HG03064 (cell line): ENCODE results near the gene PARD3.
"Not testable (repeated sequence)": the region's sequence is repeated elsewhere in the genome, so short reads cannot be mapped to it uniquely, and the experiment has no call there.

Experiments
- ATAC-seq: cut with Tn5 transposase; IDR thresholded peaks from one replicate; pipeline ENCODE4 v1.9.1; 2021; ENCODE audit warnings: low read depth; ENCODE audit not compliant: unreplicated experiment

Gene PARD3

GRCh38 chr10:34658934-34659333 lies 156.2 kb downstream of the PARD3 start:
- ATAC-seq, result no peak

GRCh38 chr10:34656661-34657060 lies 158.4 kb downstream of the PARD3 start:
- ATAC-seq, result no peak

GRCh38 chr10:34655286-34656170 lies 159.6 kb downstream of the PARD3 start:
- ATAC-seq, result no peak

- no peak for ATAC-seq
Measured at GRCh38 chr10:34654211-34654610, 160.9 kb downstream of the PARD3 start.

DNA sequence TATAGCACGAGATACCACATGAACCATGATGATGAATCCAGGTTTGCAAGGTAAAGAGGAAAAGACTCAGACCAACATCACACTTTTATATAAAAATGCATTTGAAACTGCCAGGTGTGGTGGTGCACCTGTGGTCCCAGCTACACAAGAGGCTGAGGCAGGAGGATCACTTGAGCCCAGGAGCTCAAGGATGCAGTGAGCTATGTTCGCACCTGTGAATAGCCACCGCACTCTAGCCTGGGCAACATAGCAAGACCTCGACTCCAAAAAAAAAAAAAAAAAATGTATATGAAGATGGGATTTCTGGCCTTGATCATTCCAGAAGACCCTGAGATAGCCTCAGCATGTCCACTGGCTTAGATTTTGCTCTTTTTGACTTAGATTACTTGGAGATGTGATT lies 161.6 kb downstream of the PARD3 start:
- no peak for ATAC-seq

DNA sequence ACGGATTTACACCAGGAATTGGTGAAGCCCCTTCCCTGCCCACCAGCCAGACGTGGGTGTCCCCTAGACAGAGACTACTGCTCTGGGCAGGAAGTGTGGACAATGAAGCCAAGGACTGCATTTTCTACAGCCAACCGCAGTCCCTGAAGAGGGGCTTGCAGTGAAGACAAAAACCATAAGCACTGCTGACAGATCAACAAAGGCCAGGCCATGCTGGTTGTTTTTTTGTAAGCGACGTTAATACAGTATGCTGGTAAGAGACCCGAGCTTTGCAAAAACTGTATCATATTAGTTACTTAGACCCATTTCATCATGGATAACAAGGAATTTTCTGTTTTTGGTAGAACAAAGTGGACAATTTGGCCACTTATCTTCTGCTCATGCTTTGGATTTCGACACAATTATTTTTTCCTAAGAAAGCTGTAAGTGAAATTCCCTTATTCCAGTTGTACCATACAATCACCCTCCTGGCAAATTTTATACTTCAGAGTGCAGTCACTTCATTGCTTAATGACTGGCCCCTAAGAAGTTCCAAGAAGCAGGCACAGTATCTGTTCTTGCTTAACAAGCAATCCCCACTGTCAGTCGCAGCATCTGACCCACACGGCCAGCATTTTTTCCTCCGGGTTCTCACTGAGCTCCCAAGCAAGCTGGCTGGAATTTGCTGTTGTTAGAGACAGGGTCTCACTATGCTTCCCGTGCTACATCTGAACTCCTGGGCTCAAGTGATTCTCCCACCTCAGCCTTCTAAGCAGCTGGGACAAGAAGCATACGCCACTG lies 163.5 kb downstream of the PARD3 start:
- no peak for ATAC-seq

DNA sequence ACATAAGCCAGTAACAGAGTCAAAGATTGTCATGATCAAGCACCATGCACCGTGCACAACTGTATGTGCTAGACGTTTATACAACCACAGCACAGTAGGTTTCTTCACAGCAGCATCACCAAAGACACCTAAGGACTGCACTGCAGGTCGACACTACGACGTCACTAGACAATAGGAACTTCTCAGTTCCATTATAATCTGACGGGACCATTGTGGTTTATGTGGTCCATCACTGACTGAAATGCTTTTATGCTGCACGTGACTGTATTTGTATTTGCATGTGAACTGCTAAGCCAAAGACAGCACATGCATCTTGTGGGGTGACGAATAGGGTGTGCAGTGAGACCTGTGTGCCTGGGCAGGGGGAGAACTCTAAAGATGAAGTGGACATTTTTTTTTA lies 164.9 kb downstream of the PARD3 start:
- no peak for ATAC-seq

DNA sequence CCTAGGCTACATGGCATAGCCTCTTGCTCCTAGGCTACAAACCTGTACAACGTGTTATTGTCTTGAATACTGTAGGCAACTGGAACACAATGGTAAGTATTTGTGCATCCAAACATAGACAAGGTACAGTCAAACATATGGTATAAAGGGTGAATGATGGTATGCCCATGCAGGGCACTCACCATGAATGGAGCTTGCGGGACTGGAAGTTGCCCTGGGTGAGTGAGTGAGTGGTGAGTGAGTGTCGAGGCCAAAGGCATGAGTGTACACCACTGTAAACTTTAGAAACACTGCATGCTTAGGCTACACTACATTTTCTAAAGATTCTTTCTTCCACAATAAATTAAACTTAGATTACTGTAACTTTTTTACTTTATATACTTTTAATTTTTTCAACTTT lies 165.7 kb downstream of the PARD3 start:
- ATAC-seq, result no peak

DNA sequence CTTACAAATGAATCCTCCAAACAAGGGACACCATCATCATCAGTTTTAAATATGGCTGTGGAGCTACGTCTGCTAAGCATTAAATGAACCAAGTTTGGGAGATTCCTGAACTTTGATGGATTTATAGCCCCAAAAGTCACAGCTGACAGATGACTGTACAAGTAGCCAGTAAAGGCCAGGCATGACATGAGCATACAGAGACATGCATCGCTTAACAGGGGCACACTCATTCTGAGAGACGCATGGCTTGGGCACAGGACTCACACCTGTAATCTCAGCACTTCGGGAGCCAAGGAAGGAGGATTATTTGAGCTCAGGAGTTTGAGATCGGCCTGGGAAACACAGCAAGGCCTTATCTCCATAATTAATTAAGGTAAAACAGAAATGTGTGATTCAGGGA lies 166.2 kb downstream of the PARD3 start:
- no peak for ATAC-seq

DNA sequence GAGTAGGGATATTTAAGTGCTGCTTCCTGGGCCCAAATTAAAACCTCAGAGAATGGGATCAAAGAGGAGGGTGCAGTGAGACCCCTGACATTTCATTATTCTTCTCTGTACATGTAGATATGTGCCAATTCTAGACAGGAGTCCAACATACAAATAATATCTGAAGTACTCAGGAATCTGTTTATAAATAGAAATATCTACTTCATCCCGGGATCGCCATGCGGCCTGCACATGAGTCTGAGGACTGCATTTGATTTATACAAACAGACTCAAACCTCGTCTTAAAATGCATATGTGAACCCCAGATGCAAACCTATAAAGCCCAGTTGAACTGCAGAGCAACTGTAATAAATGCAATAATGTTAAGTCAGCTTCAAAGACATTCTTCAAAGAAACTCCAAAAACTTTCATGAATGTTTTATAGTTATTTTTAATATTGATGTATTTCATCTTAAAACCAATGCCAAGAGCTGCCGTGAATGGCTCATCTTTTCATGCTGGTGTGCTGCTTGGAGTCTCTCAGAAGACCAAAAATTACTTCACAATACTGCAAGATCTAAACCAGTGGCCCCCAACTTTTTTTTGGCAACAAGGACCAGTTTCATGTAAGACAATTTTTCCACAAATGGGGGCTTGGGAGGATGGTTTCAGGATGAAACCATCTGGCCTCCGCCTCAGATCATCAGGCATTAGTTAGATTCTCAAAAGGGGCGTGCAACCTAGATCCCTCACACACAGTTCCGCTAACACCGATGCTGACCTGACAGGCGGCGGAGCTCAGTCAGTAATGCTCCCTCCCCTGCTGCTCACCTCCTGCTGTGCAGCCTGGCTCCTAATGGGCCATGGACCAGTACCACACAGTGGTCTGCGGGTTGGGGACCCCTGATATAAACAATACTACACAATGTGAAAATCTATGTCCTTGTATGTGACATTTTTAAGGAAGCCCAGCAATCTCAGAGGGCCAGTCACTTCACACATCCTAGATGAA lies 166.9 kb downstream of the PARD3 start:
- no peak for ATAC-seq

GRCh38 chr10:34647160-34647559 lies 167.9 kb downstream of the PARD3 start:
- no peak for ATAC-seq

GRCh38 chr10:34646331-34646730 lies 168.8 kb downstream of the PARD3 start:
- ATAC-seq, result no peak

DNA sequence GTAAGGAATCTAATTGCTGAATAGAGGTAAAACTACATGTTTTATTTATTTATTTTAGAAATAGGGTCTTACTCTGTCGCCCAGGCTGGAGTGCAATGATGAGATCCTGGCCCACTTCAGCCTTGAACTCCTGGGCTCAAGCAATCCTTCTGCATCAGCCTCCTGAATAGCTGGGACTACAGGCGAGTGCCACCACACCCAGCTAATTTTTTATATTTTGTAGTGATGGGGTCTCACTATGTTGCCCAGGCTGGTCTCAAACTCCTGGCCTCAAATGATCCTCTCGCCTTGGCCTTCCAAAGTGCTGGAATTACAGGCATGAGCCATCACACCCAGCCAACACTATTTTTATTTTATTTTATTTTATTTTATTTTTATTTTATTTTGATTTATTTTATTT lies 170.3 kb downstream of the PARD3 start:
- ATAC-seq, result not testable (repeated sequence)

DNA sequence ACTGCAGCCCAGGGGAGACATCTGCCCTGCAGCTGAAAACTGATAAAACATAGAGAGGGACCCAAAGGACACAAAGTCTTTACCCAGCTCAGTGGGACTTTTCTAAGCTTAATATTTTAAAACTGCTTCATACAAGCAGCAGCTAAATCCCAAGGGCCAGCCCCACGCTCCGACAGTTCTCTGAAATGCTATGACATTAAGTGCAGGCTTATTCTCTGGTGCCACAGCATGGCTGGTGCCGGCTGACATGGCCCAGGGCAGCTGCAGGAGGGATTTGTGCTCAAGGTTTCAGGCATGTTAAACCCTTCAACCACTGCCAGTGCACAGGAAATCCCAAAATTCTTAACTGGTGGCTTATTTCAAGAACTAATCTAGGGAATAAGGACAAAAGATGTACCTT lies 170.9 kb downstream of the PARD3 start:
- ATAC-seq, result no peak

- no peak for ATAC-seq
Measured at GRCh38 chr10:34643620-34644019, 171.5 kb downstream of the PARD3 start.

- ATAC-seq, result no peak
Measured at GRCh38 chr10:34641913-34642558, 173.1 kb downstream of the PARD3 start.

DNA sequence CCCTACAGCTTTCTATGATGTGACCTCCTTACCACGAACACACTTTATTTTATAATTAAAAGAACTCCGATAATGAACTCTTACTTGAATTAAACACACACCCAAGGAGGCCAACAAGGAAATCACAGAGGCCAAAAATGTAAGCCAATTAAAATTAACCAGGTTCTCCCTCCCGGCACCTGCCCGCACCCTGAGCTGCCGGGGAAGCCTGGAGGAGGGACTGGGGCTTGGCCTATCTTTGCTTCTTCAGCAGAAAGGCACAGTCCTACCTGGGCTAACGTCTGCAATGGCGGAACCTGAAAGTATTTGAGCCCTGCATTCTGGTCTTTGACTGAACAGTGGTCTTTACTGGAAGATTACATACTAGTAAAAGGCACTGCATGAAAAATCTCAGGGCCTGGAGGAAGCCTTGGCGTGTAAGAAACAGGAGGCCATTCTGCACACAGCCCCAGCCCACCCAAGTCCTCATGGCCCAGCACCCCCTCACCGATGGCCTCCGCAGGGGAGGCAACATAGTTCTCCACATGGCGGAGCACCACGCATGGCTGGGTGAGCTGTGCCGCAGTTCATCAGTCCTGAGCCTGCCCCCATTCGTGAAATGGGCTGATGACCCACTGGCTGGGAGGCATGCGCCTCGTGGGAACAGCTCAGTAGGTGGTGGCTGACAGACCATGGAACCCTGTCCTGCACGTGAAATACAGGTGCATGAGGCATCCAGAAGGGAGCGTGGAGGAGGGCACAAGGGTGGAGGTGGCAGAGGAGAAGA lies 173.8 kb downstream of the PARD3 start:
- no peak for ATAC-seq

GRCh38 chr10:34638406-34639054 lies 176.6 kb downstream of the PARD3 start:
- ATAC-seq, result no peak

DNA sequence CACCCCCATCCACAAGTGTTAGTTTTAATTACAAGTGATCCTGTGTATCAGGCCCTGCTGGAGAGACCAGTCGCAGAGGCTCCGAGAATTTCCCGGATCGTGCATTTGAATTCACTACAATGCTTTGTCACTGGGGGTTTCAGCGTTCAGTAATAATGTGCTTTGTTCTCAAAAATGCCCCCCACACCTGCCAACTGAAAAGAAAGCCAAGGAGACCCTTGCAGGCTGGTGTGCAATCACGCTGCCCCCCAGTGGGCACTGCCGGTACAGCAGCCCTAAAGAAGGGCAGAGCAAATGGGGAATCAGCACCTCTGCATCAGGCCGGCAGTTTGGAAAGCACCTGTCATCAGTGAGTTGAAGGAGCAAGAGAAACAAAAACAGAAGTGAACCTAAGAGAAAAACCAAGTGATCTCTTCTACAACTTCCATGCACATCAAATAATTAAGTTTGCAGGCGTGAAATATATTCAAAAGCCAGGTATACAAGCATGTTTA lies 177.6 kb downstream of the PARD3 start:
- no peak for ATAC-seq
